ENCODE results near the gene SPG21.

SPG21 gene

GRCh38 chr15:64926661-64927060 lies 63.1 kb downstream of the SPG21 start:
- DNase-seq (ENCODE audit: low spot score), result no peak
- TF ChIP-seq CTCF (IDR thresholded peaks at IDR 0.05; ENCODE audit: extremely low read depth, missing control alignments), result no peak

DNA sequence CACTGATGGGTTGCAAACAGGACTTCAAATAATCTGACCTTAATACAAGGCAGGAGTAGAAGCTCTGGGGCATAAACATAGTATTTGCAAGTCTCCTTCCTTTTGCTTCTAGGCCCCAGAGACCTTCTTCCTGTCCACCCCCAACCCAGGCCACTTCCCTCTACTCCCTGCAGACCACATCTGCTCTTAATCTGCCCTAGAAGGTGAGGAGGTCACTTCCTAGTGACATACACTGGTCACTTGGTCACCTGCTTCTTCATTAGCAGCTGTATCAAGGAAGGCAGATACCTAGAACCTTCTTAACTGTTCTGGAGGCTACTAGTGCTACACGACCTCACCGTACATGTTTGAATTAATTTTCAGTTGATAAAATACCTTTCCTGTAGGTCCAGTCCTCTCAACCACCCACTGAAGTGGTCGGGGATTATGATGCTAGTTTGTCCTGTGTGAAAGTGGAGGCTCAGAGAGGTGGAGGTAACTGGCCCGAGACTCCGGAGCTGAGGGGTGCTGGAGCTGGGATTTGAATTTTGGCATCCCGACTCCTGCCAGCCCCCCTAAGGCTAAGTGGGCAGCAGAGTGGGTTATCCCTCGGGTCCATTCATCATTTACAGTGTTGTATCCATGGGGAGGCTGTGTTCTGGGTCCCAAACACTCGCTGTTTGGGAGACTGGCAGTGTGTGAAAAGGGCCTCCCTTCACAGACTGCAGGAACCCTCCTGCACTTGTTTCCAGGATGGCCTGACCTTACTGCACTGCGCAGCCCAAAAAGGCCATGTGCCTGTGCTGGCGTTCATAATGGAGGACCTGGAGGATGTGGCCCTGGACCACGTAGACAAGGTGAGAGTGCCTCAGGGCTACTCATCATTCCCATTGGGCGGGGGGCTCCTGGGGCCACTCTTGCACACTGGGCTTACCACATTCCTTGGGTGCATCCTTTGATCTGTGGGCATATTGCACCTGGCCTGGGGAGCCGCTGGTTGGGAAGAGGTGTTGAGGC lies 64.1 kb downstream of the SPG21 start:
- DNase-seq (ENCODE audit: low spot score), result no peak
- TF ChIP-seq CTCF (IDR thresholded peaks at IDR 0.05; ENCODE audit: extremely low read depth, missing control alignments), result no peak

DNA sequence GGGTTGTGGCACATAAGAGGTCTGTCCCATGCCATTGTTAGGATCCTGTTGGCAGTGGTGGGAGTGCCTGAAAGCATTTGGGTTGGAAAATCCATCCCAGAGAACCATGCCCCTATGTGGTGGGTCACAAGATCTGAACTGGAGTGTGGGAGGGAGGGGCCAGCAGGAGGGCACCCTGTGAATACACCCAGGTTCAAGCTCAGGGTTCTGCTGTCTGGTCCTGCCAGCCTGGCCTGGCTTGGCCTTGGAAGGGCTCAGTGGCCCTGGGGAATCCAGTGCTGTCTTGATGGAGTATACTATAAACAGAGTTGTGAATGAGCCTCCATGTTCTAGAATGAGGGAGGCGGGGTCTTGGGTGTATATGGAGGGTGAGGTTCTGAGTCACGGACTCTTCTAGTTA lies 66.2 kb downstream of the SPG21 start:
- no peak for TF ChIP-seq CTCF (IDR thresholded peaks at IDR 0.05; ENCODE audit: extremely low read depth, missing control alignments)
- no peak for DNase-seq (ENCODE audit: low spot score)

DNA sequence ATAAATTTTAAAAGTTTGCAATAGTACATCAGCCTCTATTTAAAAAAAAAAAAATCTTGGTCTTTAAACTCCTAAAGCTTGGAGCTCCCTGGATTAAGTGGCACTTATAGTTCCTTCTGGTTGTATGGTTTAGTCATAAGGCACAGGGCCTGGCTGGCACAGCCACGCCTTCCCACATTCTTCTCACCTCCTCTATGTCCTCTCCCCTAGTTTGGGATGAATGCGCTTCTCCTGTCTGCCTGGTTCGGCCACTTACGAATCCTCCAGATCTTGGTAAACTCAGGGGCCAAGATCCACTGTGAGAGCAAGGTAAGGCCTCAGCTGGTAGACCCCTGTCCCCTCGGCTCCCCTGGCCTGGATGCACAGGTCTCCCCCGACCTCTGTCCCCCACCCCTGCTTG lies 68.0 kb downstream of the SPG21 start:
- no peak for TF ChIP-seq CTCF (IDR thresholded peaks at IDR 0.05; ENCODE audit: extremely low read depth, missing control alignments)

GRCh38 chr15:64919721-64920120 lies 70.0 kb downstream of the SPG21 start:
- TF ChIP-seq CTCF (IDR thresholded peaks at IDR 0.05; ENCODE audit: extremely low read depth, missing control alignments), result no peak
- DNase-seq (ENCODE audit: low spot score), result no peak

More for the DNA sequence above, 68.0 kb downstream of the SPG21 start:
- no peak for DNase-seq (ENCODE audit: low spot score)

DNA sequence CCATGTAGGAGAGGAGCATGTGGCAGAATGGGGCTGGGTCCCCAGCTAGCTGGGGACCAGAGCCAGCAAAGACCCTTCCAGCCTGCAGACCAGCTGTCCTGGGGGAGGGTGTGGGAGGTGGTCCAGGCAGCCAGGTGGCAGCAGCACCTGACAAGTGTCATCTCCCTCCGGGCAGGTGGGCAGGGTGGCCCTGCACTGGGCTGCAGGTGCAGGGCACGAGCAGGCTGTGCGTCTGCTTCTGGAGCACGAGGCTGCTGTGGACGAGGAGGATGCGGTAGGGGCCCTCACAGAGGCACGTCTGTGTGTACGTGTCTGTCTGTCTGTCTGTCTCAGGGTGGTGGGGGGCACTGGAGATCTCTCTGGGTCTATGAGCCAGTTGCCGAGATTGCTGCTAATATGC lies 72.5 kb downstream of the SPG21 start:
- no peak for DNase-seq (ENCODE audit: low spot score)
- no peak for TF ChIP-seq CTCF (IDR thresholded peaks at IDR 0.05; ENCODE audit: extremely low read depth, missing control alignments)

DNA sequence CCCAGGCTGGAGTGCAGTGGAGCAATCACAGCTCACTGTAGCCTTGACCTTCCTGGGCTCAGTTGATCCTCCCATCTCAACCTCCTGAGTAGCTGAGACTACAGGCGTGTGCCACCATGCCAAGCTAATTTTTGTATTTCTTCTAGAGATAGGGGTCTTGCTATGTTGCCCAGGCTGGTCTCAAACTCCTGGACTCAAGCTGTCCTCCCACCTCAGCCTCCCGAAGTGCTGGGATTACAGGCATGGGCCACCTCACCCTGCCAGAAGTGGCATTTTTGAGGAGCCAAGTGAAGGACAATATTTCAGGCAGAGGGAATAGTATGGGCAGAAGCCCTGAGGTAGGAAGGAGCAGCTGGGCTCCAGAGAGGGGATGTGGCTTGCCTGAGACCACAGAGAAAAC lies 73.3 kb downstream of the SPG21 start:
- no peak for DNase-seq (ENCODE audit: low spot score)
- TF ChIP-seq CTCF (IDR thresholded peaks at IDR 0.05; ENCODE audit: extremely low read depth, missing control alignments), result no peak

Data from GM20000 (cell line).